Measurements from ENCODE around the gene ZNF891. TPM values are rescaled to one million over a fixed set of nuclear protein-coding genes. Genes with fewer than 3 reads are reported as not detected.

The ZNF891 gene
- total RNA-seq, 1 donor from 2014 or later, result 6.8 TPM

DNA sequence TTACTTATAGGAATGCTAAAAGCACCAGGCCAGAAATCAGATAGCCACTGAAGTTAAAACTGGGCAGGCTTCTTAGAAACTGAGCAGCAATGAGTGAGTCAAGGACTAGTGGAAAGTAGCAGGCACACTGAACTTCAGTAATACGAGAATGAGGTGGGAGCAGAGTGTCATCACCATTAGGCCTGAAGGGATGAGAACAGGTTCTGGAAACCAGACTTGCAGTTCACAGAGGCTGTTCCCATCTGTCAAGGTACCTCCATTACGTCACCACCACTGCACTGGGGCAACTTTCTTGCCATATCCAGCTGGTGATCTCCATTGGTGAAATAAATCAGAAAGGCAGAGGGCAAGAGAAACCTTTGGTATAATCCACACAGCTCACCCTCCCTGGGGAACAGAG is 15.9 kb upstream of the ZNF891 start:
- H3K4me1 Mint-ChIP-seq (ENCODE audit: low read depth), result no peaks in the 10 kb centered on the region
- peaks cover 63% of the 10 kb centered on the region for H3K9me3 Mint-ChIP-seq (ENCODE audit: low read depth)
- H3K4me3 Mint-ChIP-seq (ENCODE audit: low read depth), result no peak overlapping the region
- no peaks in the 10 kb centered on the region for H3K27me3 Mint-ChIP-seq
- peaks cover 84% of the 10 kb centered on the region for H3K36me3 Mint-ChIP-seq (ENCODE audit: insufficient read depth)
- TF ChIP-seq, protein P1, sequence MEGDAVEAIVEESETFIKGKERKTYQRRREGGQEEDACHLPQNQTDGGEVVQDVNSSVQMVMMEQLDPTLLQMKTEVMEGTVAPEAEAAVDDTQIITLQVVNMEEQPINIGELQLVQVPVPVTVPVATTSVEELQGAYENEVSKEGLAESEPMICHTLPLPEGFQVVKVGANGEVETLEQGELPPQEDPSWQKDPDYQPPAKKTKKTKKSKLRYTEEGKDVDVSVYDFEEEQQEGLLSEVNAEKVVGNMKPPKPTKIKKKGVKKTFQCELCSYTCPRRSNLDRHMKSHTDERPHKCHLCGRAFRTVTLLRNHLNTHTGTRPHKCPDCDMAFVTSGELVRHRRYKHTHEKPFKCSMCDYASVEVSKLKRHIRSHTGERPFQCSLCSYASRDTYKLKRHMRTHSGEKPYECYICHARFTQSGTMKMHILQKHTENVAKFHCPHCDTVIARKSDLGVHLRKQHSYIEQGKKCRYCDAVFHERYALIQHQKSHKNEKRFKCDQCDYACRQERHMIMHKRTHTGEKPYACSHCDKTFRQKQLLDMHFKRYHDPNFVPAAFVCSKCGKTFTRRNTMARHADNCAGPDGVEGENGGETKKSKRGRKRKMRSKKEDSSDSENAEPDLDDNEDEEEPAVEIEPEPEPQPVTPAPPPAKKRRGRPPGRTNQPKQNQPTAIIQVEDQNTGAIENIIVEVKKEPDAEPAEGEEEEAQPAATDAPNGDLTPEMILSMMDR (IDR thresholded peaks at IDR 0.05; ENCODE audit: unreplicated experiment), result no peak
- no peak overlapping the region for H3K27ac Mint-ChIP-seq
- DNase-seq (ENCODE audit: low spot score, unreplicated experiment), result no peak

DNA sequence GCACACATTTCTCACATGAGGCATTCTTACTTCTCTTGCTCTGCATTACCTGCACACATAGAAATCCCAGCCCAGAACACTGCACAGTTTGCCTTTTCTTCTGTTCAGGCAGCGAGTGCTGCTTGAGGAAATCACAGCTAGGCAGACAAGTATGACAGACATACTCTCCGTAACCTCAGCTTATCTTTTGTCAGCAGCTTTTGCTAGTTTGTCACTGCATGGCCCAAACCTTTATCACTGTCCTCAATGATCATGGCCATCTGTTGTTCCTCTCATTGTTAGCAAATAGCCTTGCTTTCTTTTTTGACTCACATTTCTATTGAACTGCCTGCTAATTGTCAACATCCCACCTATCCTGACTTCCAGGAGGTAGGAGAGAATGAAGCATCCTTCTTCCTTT is 5.7 kb upstream of the ZNF891 start:
- H3K27ac Mint-ChIP-seq, result no peak overlapping the region
- peaks cover 6% of the 10 kb centered on the region for H3K4me1 Mint-ChIP-seq (ENCODE audit: low read depth)
- H3K27me3 Mint-ChIP-seq, result no peaks in the 10 kb centered on the region
- H3K4me3 Mint-ChIP-seq (ENCODE audit: low read depth), result no peak overlapping the region
- TF ChIP-seq, protein P1 (IDR thresholded peaks at IDR 0.05; ENCODE audit: unreplicated experiment), result no peak
- peaks cover 90% of the 10 kb centered on the region for H3K36me3 Mint-ChIP-seq (ENCODE audit: insufficient read depth)
- no peak for DNase-seq (ENCODE audit: low spot score, unreplicated experiment)
- peaks cover 67% of the 10 kb centered on the region for H3K9me3 Mint-ChIP-seq (ENCODE audit: low read depth)

DNA sequence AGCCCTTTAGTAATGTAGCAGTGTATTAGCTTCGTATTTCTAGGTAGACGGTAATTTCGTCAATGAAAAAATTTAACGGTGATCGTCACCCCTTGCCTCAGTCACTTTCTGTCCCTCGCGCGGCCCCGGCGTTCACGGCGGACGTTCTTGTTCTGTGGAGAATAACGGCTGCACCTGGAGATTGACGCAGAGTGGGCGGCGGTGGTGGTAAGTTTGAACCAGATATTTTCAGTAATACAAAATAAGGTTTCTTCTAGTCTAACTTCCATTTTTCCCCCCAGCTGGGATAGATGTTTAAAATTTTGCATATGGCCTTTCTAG is 694 bp upstream of the ZNF891 start:
- DNase-seq (ENCODE audit: low spot score, unreplicated experiment), result peak; percentile 14
- Mint-ChIP-seq H3K36me3 (ENCODE audit: insufficient read depth) (peaks cover 66% of the 10 kb centered on the region), H3K27ac (peak overlapping the region; percentile 99), H3K4me1 (ENCODE audit: low read depth) (peaks cover 6% of the 10 kb centered on the region), H3K9me3 (ENCODE audit: low read depth) (peaks cover 38% of the 10 kb centered on the region), H3K4me3 (ENCODE audit: low read depth) (peak overlapping the region; percentile 91), H3K27me3 (no peaks in the 10 kb centered on the region)
- TF ChIP-seq, protein P1 (IDR thresholded peaks at IDR 0.05; ENCODE audit: unreplicated experiment), result no peak

DNA sequence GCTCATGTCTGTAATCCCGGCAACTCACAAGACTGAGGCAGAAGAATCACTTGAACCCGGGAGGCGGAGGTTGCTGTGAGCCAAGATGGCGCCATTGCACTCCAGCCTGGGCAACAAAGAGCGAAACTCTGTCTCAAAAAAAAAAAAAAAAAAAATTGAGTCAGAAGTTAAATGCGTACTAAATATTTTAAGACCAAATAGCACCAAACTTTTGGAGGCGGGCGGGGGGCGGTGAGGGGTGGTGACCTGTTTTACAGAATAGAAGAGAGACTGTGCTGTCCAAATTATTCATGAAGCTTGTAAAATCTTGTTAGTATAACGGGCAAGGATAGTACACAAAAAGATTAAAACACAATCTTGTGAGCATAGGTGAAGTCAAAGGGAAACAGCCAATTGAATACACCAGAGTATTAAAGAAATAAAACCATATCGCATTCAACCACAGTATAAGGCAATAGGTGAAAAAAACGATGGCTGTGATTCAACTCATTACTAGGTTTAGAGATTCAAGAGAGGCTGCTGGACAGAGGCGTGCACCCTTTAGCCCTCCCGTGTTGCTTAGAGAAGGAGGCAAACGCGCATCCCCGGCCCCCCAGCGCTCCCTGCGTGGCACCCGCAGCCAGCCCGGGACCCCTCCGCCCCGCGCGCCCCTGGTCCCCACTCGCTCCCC is 571 bp downstream of the ZNF891 start:
- DNase-seq (ENCODE audit: low spot score, unreplicated experiment), result no peak
- peaks cover 37% of the 10 kb centered on the region for H3K9me3 Mint-ChIP-seq (ENCODE audit: low read depth)
- peaks cover 6% of the 10 kb centered on the region for H3K4me1 Mint-ChIP-seq (ENCODE audit: low read depth)
- H3K4me3 Mint-ChIP-seq (ENCODE audit: low read depth), result peak overlapping the region; percentile 91
- H3K27me3 Mint-ChIP-seq, result no peaks in the 10 kb centered on the region
- TF ChIP-seq, protein P1 (IDR thresholded peaks at IDR 0.05; ENCODE audit: unreplicated experiment), result no peak
- peaks cover 66% of the 10 kb centered on the region for H3K36me3 Mint-ChIP-seq (ENCODE audit: insufficient read depth)
- peak overlapping the region; percentile 99 for H3K27ac Mint-ChIP-seq

DNA sequence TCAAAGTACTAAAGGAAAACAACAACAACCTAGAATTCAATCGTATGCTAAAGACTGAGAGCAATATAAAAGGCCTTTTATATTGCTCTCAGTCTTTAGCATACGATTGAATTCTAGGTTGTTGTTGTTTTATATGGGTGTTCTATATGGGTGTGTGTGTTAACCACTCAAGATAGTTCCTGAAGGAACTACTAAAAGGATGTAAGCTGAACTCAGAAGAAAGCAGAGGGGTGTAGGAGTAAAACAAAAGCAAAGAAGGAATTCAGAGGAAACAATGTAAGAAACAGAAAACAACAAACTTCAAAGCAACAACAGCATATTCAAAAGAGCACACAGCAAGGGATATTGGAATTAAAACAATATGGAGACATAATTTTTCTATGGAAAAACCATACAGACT is 5.4 kb downstream of the ZNF891 start:
- peak overlapping the region; percentile 15 for H3K27ac Mint-ChIP-seq
- H3K27me3 Mint-ChIP-seq, result no peaks in the 10 kb centered on the region
- no peak overlapping the region for H3K4me3 Mint-ChIP-seq (ENCODE audit: low read depth)
- DNase-seq (ENCODE audit: low spot score, unreplicated experiment), result no peak
- peaks cover 53% of the 10 kb centered on the region for H3K9me3 Mint-ChIP-seq (ENCODE audit: low read depth)
- H3K4me1 Mint-ChIP-seq (ENCODE audit: low read depth), result no peaks in the 10 kb centered on the region
- H3K36me3 Mint-ChIP-seq (ENCODE audit: insufficient read depth), result peaks cover 78% of the 10 kb centered on the region
- TF ChIP-seq, protein P1 (IDR thresholded peaks at IDR 0.05; ENCODE audit: unreplicated experiment), result no peak
